Kidney (tissue), 22 donors: ENCODE data around the gene TSPAN13. TPM values are rescaled to one million over a fixed set of nuclear protein-coding genes. Genes with fewer than 3 reads are reported as not detected.
A peak's percentile ranks its signal among the peaks of the same experiment; 100 is the strongest.

Experiments used
- DNase-seq, 5 donors: peaks; one replicate each; pipeline ENCODE4 v3.0.0-alpha.2; 2013 to 2020
- FAIRE-seq: peaks from 2 replicates; lab custom pipeline; 2012; peaks lifted over from hg19 to GRCh38; lab: Jason Lieb, UNC
- H3K27ac ChIP-seq, 2 donors: one replicate each; pipeline ENCODE4 v1.7.0; 2013; ENCODE audit warnings: low read depth in 2 of 2, low read length in 2 of 2, inconsistent platforms in 1 of 2
- H3K27me3 ChIP-seq: one replicate; pipeline ENCODE4 v1.7.1; 2013; ENCODE audit warnings: low read length, inconsistent platforms; ENCODE audit not compliant: control insufficient read depth, insufficient read depth
- H3K36me3 ChIP-seq, 3 donors: one replicate each; pipeline versions ENCODE4 v1.7.0 to v1.7.1; 2013; ENCODE audit warnings: low read length in 3 of 3, control low read depth in 1 of 3, inconsistent platforms in 1 of 3; ENCODE audit not compliant: insufficient read depth in 3 of 3, control insufficient read depth in 2 of 3
- H3K4me1 ChIP-seq, 3 donors: one replicate each; pipeline versions ENCODE4 v1.7.0 to v1.7.1; 2013; ENCODE audit warnings: low read length in 3 of 3, inconsistent platforms in 1 of 3, low read depth in 1 of 3; ENCODE audit not compliant: control insufficient read depth in 2 of 3, insufficient read depth in 2 of 3
- H3K4me3 ChIP-seq, 3 donors: one replicate each; pipeline versions ENCODE4 v1.7.0 to v1.8.1; 2013; ENCODE audit warnings: low read length in 3 of 3, control low read depth in 1 of 3, inconsistent platforms in 1 of 3
- H3K9ac ChIP-seq, 3 donors: one replicate each; pipeline versions ENCODE4 v1.7.0 to v1.7.1; 2013; ENCODE audit warnings: low read length in 3 of 3, control low read depth in 1 of 3, inconsistent platforms in 1 of 3
- H3K9me3 ChIP-seq, 3 donors: one replicate each; pipeline versions ENCODE4 v1.7.0 to v1.7.1; 2013; ENCODE audit warnings: low read length in 3 of 3, control low read depth in 1 of 3, inconsistent platforms in 1 of 3; ENCODE audit not compliant: control insufficient read depth in 2 of 3, insufficient read depth in 1 of 3
- intact Hi-C: fragments of 100-400 bp; cut with DNase I; formaldehyde crosslinking; loops from one replicate; pipeline ENCODE4 v1.11.1; 2022
- long read RNA-seq, 10 donors: library from polyadenylated mRNA in 1 of 10; unstranded in 1 of 10; transcript quantifications; one replicate each; pipeline ENCODE4 v2.0.0 and lab custom pipeline, GENCODE V29; 2021 to 2026
- polyA plus RNA-seq: library from polyadenylated mRNA; stranded (reverse); fragments of 350-450 nt; fragmentation: Illumina TruSeq; extraction: RNeasy Lipid Tissue Mini Kit (QIAGEN cat#74804); gene quantifications from one replicate; pipeline ENCODE4 v1.2.3, GENCODE V29; 2014; ENCODE audit warnings: low read depth, low replicate concordance; ENCODE audit not compliant: insufficient read depth
- total RNA-seq: library from RNA; stranded (reverse); fragmentation: NEBNext Ultra II Directional; extraction: Animal tissue kit (Norgen Biotek cat#: 25700); gene quantifications from one replicate; pipeline ENCODE4 v1.2.1, GENCODE V29; 2021
- TF ChIP-seq, protein P1 (sequence below): IDR thresholded peaks from 3 replicates; pipeline ENCODE4 v1.5.1; 2012; ENCODE audit warnings: mild to moderate bottlenecking, moderate library complexity, borderline replicate concordance; ENCODE audit not compliant: insufficient read depth; ENCODE audit errors: extremely low read depth
- donor health status: control.
- donor health status: control.
- donor health status: control.
- donor health status: control.
- donor health status: control.
- donor health status: DM: yes; HTN: yes; CAD: no.
- donor health status: Normal renal cell carcinoma (clear cell type).

Gene TSPAN13
- total RNA-seq (23.8 TPM), polyA plus RNA-seq (10.2 TPM)
- long read RNA-seq, donor 1, transcript TSPAN13-201 (6 exons, 2,093 nt), result major isoform, 11 of 11 reads
- long read RNA-seq, donor 1, partial matches to known transcripts, result 0 of 11 reads
- long read RNA-seq, donor 1, other reads (novel, unspliced or antisense), result 0 of 11 reads
- long read RNA-seq, donor 2, transcript TSPAN13-201 (6 exons, 2,093 nt), result major isoform, 8 of 8 reads
- long read RNA-seq, donor 2, partial matches to known transcripts, result 0 of 8 reads
- long read RNA-seq, donor 2, other reads (novel, unspliced or antisense), result 0 of 8 reads
- long read RNA-seq, donor 3, transcript TSPAN13-201 (6 exons, 2,093 nt), result major isoform, 13 of 118 reads
- long read RNA-seq, donor 3, partial matches to known transcripts, result 57 of 118 reads
- long read RNA-seq, donor 3, other reads (novel, unspliced or antisense), result 48 of 118 reads
- long read RNA-seq, donor 4, transcript TSPAN13-201 (6 exons, 2,093 nt), result major isoform, 10 of 72 reads
- long read RNA-seq, donor 4, partial matches to known transcripts, result 51 of 72 reads
- long read RNA-seq, donor 4, other reads (novel, unspliced or antisense), result 11 of 72 reads
- long read RNA-seq, donor 5, result 0 reads
- long read RNA-seq, donor 6, transcript TSPAN13-201 (6 exons, 2,093 nt), result major isoform, 5 of 203 reads
- long read RNA-seq, donor 6, partial matches to known transcripts, result 180 of 203 reads
- long read RNA-seq, donor 6, other reads (novel, unspliced or antisense), result 18 of 203 reads
- long read RNA-seq, donor 7, transcript TSPAN13-201 (6 exons, 2,093 nt), result major isoform, 22 of 24 reads
- long read RNA-seq, donor 7, partial matches to known transcripts, result 0 of 24 reads
- long read RNA-seq, donor 7, other reads (novel, unspliced or antisense), result 2 of 24 reads
- long read RNA-seq, donor 8, transcript TSPAN13-201 (6 exons, 2,093 nt), result major isoform, 7 of 93 reads
- long read RNA-seq, donor 8, partial matches to known transcripts, result 49 of 93 reads
- long read RNA-seq, donor 8, other reads (novel, unspliced or antisense), result 37 of 93 reads
- long read RNA-seq, donor 9, partial matches to known transcripts, result 0 of 4 reads
- long read RNA-seq, donor 9, other reads (novel, unspliced or antisense), result 0 of 4 reads
- long read RNA-seq, donor 10, partial matches to known transcripts, result 104 of 128 reads
- long read RNA-seq, donor 10, other reads (novel, unspliced or antisense), result 22 of 128 reads

DNA sequence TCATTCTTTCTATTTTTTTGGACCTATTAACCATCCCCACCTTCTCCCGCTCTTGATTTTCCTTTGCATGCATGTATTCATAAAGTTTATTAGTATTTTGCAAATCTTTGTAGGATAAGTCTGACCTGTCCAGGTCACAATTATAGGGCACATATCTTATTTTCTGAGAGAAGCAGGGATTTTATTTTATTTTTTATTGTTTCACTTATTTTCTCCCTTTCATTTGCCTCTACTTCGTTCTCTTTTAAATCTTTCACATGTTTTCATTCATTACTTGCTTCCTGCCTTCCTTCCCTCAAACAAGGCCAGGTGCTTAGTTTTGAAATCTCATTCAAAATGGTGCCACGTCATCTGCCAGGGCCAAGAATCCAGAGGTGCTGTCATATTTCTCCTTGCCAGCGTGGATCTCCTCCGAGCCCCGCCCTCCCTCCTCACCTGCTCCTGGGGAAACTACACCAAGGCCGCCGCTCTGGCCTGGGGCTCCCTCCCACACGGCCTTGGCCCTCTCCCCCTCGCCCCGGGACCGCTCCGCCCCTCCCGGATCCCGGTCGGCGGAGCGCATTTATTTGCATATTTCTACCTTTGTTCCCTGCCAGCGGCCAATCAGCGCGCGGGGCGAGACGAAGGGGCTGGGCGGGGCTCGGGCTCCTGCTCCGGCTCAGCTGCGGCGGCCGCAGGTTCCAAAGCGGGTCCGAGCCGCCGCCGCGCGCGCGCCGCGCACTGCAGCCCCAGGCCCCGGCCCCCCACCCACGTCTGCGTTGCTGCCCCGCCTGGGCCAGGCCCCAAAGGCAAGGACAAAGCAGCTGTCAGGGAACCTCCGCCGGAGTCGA is at the start of gene TSPAN13:
Gene TSPAN13, plus strand, starts transcription at position 654 of the 830 bp plus-strand sequence. CDS start 213 bp downstream, outside the sequence.
- H3K4me3 ChIP-seq, result peak within 1 kb of the TSS; percentile 67 to 80 (median 75)
- FAIRE-seq, result no peak
- peaks cover 0 to 5% (median 0%) of the 10 kb centered on the region in 3 donors for H3K4me1 ChIP-seq
- intact Hi-C loops, result no loop called here
- no peaks in the 10 kb centered on the region for H3K9me3 ChIP-seq
- no peaks in the 10 kb centered on the region for H3K36me3 ChIP-seq
- peak within 1 kb of the TSS; percentile 28 to 55 (median 43) for H3K9ac ChIP-seq
- H3K27me3 ChIP-seq, result no peaks in the 10 kb centered on the region
- peak; percentile 93 to 95 (median 94) for DNase-seq
- H3K27ac ChIP-seq, result peak within 1 kb of the TSS; percentile 22 to 65
- TF ChIP-seq, protein P1, sequence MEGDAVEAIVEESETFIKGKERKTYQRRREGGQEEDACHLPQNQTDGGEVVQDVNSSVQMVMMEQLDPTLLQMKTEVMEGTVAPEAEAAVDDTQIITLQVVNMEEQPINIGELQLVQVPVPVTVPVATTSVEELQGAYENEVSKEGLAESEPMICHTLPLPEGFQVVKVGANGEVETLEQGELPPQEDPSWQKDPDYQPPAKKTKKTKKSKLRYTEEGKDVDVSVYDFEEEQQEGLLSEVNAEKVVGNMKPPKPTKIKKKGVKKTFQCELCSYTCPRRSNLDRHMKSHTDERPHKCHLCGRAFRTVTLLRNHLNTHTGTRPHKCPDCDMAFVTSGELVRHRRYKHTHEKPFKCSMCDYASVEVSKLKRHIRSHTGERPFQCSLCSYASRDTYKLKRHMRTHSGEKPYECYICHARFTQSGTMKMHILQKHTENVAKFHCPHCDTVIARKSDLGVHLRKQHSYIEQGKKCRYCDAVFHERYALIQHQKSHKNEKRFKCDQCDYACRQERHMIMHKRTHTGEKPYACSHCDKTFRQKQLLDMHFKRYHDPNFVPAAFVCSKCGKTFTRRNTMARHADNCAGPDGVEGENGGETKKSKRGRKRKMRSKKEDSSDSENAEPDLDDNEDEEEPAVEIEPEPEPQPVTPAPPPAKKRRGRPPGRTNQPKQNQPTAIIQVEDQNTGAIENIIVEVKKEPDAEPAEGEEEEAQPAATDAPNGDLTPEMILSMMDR, result no peak

DNA sequence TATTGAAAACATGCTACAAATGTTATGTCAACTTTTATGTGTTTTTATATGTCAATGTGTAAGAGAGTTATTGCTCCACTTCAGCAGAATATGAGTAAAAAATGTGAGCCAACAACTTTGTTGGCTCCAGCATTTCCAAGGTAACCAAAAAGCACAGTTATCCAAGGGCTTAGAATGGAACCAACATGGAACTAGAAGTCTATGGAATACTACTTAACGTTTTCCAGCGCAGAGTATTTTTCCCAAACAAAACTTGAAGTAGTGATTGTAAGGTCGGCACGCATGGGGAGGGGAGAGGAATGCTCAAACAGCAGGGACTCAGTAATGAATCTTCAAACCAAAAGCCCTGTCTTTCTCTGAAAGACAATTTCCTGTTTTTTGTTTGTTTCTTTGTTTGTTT is 45.0 kb upstream of the TSPAN13 start:
- Histone ChIP-seq H3K4me3 (no peak overlapping the region), H3K9ac (no peak overlapping the region), H3K27ac (no peak overlapping the region), H3K27me3 (no peaks in the 10 kb centered on the region), H3K4me1 (no peaks in the 10 kb centered on the region), H3K36me3 (no peaks in the 10 kb centered on the region), H3K9me3 (no peaks in the 10 kb centered on the region)
- FAIRE-seq (no peak), DNase-seq (no peak)
- TF ChIP-seq, protein P1, result no peak
- intact Hi-C loops, result no loop called here

DNA sequence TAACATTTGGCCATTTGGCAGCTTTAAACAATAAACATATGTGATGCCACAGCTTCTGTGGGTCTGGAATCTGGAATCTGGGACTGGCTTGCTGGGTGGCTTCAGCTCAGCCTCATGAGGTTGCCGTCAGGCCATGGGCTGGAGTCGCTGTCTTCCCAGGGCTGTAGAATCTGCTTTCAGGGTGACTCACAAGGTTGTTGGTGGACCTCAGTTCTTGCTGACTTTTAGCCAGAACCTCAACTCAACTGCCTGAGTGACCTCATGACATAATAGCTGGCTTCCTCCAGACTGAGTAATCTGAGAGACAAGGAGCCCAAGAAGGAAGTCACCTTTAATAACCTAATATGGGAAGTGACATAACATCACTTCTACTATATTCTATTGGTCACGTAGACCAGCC is 44.6 kb upstream of the TSPAN13 start:
- FAIRE-seq, result no peak
- H3K4me3 ChIP-seq, result no peak overlapping the region
- H3K27me3 ChIP-seq, result no peaks in the 10 kb centered on the region
- intact Hi-C loops, result no loop called here
- no peak overlapping the region for H3K9ac ChIP-seq
- DNase-seq, result no peak
- H3K27ac ChIP-seq, result no peak overlapping the region
- H3K36me3 ChIP-seq, result no peaks in the 10 kb centered on the region
- no peaks in the 10 kb centered on the region for H3K4me1 ChIP-seq
- TF ChIP-seq, protein P1, result no peak
- no peaks in the 10 kb centered on the region for H3K9me3 ChIP-seq
